ENCODE results near the gene NCKAP1.

GRCh38 chr2:183027443-183027842 lies 10.8 kb downstream of the NCKAP1 start:
- TF ChIP-seq CTCF (IDR thresholded peaks at IDR 0.05) (no peak), POLR2A (IDR thresholded peaks at IDR 0.05) (no peak), POLR2AphosphoS5 (IDR thresholded peaks at IDR 0.05) (no peak)

Data from transverse colon (tissue), 4 donors.